Spleen (tissue), 7 donors: ENCODE results near the gene IMMP2L.

ENCODE experiments used
- CTCF ChIP-seq, 11 experiments: fragments of 200-600 bp in 7 of 11; fragments of 450-650 bp in 4 of 11; sonication (generic) in 4 of 11; IDR thresholded peaks in 8 of 11; conservative IDR thresholded peaks in 3 of 11; 1 replicate in 7 of 11; 2 replicates in 4 of 11; pipeline versions ENCODE4 v1.4.0 to v1.8.0; 2016 to 2021; ENCODE audit warnings: antibody characterized with exemption in 11 of 11, inconsistent platforms in 4 of 11, mild to moderate bottlenecking in 1 of 11
- POLR2A ChIP-seq, 3 donors: fragments of 450-650 bp; IDR thresholded peaks; one replicate each; pipeline ENCODE4 v1.5.1; 2017; ENCODE audit warnings: antibody characterized with exemption in 3 of 3, mild to moderate bottlenecking in 1 of 3
- POLR2AphosphoS5 ChIP-seq, 3 donors: sonication (generic); formaldehyde crosslinking; IDR thresholded peaks; one replicate each; pipeline ENCODE4 v1.5.1; 2017; ENCODE audit warnings: antibody characterized with exemption in 3 of 3
- donor health status: DM: no; HTN: no; CAD: no; lungs with moderate emphysema.
- donor health status: DM: no; HTN: no; CAD: no.
- donor health status: DM: no; HTN: no; CAD: no.

- TF ChIP-seq CTCF (IDR thresholded peaks at IDR 0.05 in 8 of 11, conservative IDR thresholded peaks at IDR 0.05 in 3 of 11) (no peak), POLR2A (IDR thresholded peaks at IDR 0.05) (no peak), POLR2AphosphoS5 (IDR thresholded peaks at IDR 0.05) (no peak)
Measured at GRCh38 chr7:111172564-111173257, 389.6 kb downstream of the IMMP2L start.
